ENCODE data around the gene RPL32. TPM values are rescaled to one million over a fixed set of nuclear protein-coding genes. Genes with fewer than 3 reads are reported as not detected.

The RPL32 gene
- total RNA-seq, 8 experiments from 2014 or later = 1,574 to 2,688 (median 1,669) TPM

DNA sequence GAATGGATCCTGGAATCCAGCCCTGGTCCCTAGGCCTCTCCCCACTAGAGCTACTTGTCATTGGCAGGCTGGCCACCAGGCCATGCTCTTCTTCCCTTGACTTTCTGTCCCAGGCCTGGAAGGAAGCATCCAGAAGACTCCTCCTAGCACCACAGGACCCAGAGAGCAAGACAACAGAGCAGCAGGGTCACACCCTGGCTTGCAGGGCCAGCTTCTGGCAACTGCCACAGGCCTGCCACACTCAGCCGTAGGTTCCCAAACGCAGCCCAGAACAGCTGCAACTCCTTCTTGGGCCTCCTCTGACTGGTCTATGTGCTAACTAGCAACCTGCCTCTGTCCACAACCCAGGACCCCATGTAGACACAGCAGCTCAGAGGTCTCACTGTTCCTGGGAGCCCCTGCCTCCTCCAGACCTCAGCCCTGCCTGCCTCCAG lies 36.8 kb upstream of the RPL32 start:
- Histone ChIP-seq H3K27ac (no peak overlapping the region), H3K4me3 (no peak overlapping the region), H3K4me1 (replicated peaks in 1 of 2) (peaks cover 16 to 26% of the 10 kb centered on the region in 2 donors)
- in situ Hi-C loops (cut with MboI; ENCODE audit: low pct_unique_long_range_greater_than_20kb in 2 of 9, low sequenced_read_pairs in 9 of 9, unreplicated experiment in 9 of 9) = no loop called here
- 88% methylated on average over 2 of the region's 2 CpGs; no CpG with 5 or more reads in 9 of the 10 experiments for WGBS, 10 experiments
- ATAC-seq (replicated peaks in 6 of 8) = peak in 1 of 8 experiments; percentile 57

DNA sequence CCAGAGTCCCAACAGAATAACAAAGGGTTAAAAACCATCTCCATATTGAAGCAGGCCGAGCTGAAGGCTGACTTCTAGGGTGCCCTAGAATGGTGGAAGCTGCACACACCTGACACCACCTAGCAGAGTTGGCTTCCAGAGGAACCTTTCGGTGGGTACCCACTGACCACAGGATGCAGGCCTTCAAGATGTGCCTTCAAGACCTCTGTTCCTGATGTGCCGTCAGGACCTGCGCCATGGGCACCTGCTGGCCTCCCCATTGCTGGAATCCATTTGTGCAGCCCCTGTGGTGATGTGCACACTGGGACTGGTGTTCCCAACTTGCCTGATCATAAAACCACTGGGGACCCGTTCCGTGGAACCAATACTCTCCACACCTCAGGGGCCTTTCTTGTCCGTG lies 35.7 kb upstream of the RPL32 start:
- WGBS, 10 experiments = 20 to 100% (median 100%) methylated on average over 1 to 4 of the region's 7 CpGs; no CpG with 5 or more reads in 6 of the 10 experiments
- in situ Hi-C loops (cut with MboI; ENCODE audit: low pct_unique_long_range_greater_than_20kb in 2 of 9, low sequenced_read_pairs in 9 of 9, unreplicated experiment in 9 of 9) = no loop called here
- Histone ChIP-seq H3K4me1 (replicated peaks in 1 of 2) (peaks cover 19 to 29% of the 10 kb centered on the region in 2 donors), H3K4me3 (no peak overlapping the region), H3K27ac (peak overlapping the region in 1 of 2 donors; percentile 41)
- no peak for ATAC-seq (replicated peaks in 6 of 8)

DNA sequence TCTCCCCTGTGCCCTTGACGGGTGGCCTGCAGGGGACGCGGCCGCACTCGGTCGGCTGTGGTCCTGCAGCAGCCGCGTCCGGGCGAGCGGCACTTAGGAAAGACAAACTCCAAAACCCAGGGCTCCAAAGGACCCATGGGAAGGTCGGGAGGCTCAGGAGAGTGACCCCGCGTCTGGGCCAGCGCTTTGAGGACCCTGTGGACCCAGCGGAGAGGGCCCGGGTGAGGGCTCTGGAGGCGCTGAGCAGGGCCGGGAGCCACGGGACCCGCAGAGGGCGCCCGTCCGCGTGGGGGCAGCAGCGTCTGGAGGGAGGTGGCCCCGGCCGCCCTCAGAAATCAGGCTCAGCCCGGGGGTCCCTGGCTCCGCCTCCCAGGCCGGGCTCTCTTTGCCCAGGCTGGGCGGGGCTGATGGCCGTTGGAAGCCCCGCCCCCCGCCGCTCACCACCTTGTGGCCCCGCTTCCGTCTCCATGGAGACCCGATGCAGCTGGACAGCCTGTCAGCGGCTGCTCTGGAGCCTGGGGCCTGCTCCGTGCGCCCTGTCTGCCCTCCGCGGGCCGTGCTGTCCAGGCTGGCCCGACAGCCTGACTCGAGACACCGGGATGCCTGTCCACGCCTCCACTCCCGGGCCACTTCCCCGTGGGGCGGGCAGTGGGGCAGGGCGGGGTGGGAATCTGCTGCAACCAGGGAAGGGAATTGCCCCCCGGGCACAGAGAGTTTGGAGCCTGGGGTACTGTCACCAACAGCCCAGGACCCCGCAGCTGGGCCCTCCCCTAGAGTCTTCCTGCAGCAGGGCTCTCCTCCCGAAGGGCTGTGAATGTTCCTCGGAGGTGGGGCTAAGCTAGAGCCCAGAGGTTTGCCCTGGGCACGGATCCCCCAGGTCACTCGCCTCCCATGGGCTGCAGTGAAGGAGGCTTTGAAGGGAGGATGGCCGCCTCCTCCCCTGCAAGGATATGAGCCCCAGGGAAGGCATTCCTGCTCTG lies 34.8 kb upstream of the RPL32 start:
- WGBS, 10 experiments = 52 to 90% (median 73%) methylated on average over 2 to 9 of the region's 60 CpGs; no CpG with 5 or more reads in 6 of the 10 experiments
- ATAC-seq (replicated peaks in 6 of 8) = peak; percentile 28 to 97 (median 95)
- in situ Hi-C loops (cut with MboI; ENCODE audit: low pct_unique_long_range_greater_than_20kb in 2 of 9, low sequenced_read_pairs in 9 of 9, unreplicated experiment in 9 of 9) = no loop called here
- H3K27ac ChIP-seq = peak overlapping the region in 1 of 2 donors; percentile 41
- H3K4me1 ChIP-seq (replicated peaks in 1 of 2) = peaks cover 24 to 34% of the 10 kb centered on the region in 2 donors
- H3K4me3 ChIP-seq = no peak overlapping the region

DNA sequence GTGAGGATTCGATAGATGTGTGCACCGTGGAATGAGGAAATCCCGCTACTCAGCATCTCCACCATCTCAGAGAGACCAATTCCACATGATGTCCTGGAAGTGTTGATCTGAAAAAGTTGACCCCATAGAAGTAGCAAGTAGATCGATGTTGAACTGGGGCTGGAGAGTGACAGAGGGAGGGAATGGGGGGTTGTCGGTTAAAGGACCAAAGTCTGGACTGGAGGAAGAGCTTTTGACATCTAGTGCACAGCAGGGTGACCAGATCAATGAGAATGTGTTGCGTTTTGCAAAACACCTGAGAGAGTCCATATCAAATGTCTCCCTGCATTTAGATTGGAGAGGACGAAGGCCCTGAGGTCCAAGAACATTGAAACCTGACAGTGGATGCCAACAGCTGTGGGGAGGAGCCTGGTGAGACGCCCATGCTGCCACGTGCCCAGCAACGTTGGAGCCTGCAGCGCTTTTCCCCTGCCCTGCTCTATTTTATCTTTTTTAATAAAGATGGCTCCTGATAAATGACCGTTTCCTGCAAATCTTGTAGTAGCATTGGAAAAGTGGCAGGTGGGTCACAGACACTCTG lies 30.1 kb upstream of the RPL32 start:
- H3K27ac ChIP-seq = no peak overlapping the region
- 39 to 93% (median 81%) methylated on average over 3 to 11 of the region's 12 CpGs; no CpG with 5 or more reads in 2 of the 10 experiments for WGBS, 10 experiments
- in situ Hi-C loops (cut with MboI; ENCODE audit: low pct_unique_long_range_greater_than_20kb in 2 of 9, low sequenced_read_pairs in 9 of 9, unreplicated experiment in 9 of 9) = loop anchor here in 1 of 9 experiments (25.0 kb wide), 1 partner anchor 116 kb away; no protein-coding TSS in a partner anchor

DNA sequence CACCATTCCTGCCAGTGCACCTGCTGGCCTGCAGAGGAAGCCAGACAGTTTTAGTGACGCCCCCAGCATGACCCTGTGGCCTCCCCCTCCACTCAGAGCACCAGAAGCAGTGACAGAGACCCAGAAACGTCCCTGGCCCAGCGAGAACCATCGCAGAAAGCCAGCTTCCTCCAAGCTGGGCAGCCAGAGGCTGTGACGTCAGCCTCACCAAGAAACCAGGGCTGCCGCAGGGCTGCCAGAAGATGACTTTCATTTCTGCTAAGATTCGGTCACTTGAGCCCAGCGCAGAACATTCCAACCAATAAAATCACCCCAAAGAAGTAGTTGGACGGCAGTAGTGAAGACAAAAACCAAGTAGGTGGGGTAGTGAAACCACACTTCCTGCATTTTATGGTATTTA lies 29.6 kb upstream of the RPL32 start:
- in situ Hi-C loops (cut with MboI; ENCODE audit: low pct_unique_long_range_greater_than_20kb in 2 of 9, low sequenced_read_pairs in 9 of 9, unreplicated experiment in 9 of 9) = loop anchor here in 1 of 9 experiments (25.0 kb wide), 1 partner anchor 116 kb away; no protein-coding TSS in a partner anchor
- WGBS, 10 experiments = 0 to 80% (median 66%) methylated on average over 1 to 8 of the region's 9 CpGs; no CpG with 5 or more reads in 4 of the 10 experiments

More for the DNA sequence above, 30.1 kb upstream of the RPL32 start:
- ATAC-seq (replicated peaks in 6 of 8) = peak in 1 of 8 experiments; percentile 6
- Histone ChIP-seq H3K4me1 (replicated peaks in 1 of 2) (peaks cover 36 to 37% of the 10 kb centered on the region in 2 donors), H3K4me3 (no peak overlapping the region)

DNA sequence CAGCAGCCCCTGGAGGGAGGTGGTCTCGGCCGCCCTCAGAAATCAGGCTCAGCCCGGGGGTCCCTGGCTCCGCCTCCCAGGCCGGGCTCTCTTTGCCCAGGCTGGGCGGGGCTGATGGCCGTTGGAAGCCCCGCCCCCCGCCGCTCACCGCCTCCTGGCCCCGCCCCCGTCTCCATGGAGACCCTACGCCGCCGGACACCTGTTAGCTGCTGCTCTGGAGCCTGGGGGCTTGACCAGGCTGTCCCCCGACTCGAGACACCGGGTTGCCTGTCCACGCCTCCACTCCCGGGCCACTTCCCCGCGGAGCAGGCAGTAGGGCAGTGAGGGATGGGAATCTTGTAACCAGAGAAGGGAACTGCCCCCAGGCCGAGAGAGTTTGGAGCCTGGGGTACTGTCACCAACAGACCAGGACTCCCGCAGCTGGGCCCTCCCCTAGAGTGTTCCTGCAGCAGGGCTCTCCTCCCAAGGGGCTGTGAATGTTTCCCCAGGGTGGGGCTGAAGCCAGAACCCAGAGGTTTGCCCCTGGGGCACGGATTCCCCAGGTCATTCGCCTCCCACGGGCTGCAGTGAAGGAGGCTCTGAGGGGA lies 27.8 kb upstream of the RPL32 start:
- Histone ChIP-seq H3K4me3 (peak overlapping the region; percentile 24 to 45 (median 41)), H3K4me1 (replicated peaks in 1 of 2) (peaks cover 21 to 27% of the 10 kb centered on the region in 2 donors), H3K27ac (peak overlapping the region; percentile 82 to 87)
- in situ Hi-C loops (cut with MboI; ENCODE audit: low pct_unique_long_range_greater_than_20kb in 2 of 9, low sequenced_read_pairs in 9 of 9, unreplicated experiment in 9 of 9) = loop anchor here in 1 of 9 experiments (25.0 kb wide), 1 partner anchor 118 kb away; no protein-coding TSS in a partner anchor
- 20 to 80% methylated on average over 1 to 2 of the region's 28 CpGs; no CpG with 5 or more reads in 8 of the 10 experiments for WGBS, 10 experiments
- peak in 7 of 8 experiments; percentile 12 to 71 (median 66) for ATAC-seq (replicated peaks in 6 of 8)

More for the DNA sequence above, 29.6 kb upstream of the RPL32 start:
- Histone ChIP-seq H3K4me3 (no peak overlapping the region), H3K4me1 (replicated peaks in 1 of 2) (peaks cover 32% of the 10 kb centered on the region in 2 donors), H3K27ac (no peak overlapping the region)
- peak in 2 of 8 experiments; percentile 15 to 69 for ATAC-seq (replicated peaks in 6 of 8)

DNA sequence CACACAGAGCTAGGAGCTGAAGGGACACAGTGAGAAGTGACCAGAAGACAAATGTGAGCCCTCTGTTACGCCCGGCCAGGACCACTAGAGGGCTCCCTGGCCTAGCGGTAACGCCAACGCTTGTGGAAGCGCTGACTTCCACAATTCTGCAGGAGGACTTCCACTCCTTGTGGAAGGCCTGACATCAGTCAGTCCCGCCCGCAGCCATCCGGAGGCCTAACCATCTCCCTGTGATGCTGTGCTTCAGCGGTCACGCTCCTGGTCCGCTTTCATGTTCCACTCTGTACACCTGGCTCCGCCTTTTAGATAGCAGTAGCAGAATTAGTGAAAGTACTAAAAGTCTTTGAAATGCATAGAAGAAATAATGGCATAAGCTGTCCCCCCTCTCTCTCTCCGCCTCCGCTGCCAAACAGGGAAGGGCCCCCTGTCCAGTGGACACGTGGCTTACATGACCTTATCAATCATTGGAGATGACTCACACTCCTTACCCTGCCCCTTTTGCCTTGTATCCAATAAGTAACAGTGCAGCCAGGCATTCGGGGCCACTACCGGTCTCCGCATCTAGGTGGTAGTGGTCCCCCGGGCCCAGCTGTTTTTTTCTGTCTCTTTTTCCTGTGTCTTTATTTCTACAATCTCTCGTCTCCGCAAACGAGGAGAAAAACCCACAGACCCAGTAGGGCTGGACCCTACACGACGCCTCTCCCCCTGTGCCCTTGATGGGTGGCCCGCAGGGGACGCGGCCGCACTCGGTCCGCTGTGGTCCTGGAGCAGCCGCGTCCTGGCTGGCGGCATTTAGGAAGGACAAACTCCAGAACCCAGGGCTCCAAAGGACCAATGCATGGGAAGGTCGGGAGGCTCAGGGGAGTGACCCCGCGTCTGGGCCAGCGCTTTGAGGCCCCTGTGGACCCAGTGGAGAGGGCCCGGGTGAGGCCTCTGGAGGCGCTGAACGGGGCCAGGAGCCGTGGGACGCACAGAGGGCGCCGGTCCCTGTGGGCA lies 27.0 kb upstream of the RPL32 start:
- in situ Hi-C loops (cut with MboI; ENCODE audit: low pct_unique_long_range_greater_than_20kb in 2 of 9, low sequenced_read_pairs in 9 of 9, unreplicated experiment in 9 of 9) = loop anchor here in 1 of 9 experiments (25.0 kb wide), 1 partner anchor 119 kb away; no protein-coding TSS in a partner anchor
- peaks cover 21 to 27% of the 10 kb centered on the region in 2 donors for H3K4me1 ChIP-seq (replicated peaks in 1 of 2)
- peak overlapping the region; percentile 82 to 87 for H3K27ac ChIP-seq
- ATAC-seq (replicated peaks in 6 of 8) = peak; percentile 83 to 92 (median 88)
- peak overlapping the region; percentile 24 to 45 (median 41) for H3K4me3 ChIP-seq
- WGBS, 10 experiments = 0 to 24% (median 1%) methylated on average over 1 to 12 of the region's 45 CpGs; no CpG with 5 or more reads in 1 of the 10 experiments

DNA sequence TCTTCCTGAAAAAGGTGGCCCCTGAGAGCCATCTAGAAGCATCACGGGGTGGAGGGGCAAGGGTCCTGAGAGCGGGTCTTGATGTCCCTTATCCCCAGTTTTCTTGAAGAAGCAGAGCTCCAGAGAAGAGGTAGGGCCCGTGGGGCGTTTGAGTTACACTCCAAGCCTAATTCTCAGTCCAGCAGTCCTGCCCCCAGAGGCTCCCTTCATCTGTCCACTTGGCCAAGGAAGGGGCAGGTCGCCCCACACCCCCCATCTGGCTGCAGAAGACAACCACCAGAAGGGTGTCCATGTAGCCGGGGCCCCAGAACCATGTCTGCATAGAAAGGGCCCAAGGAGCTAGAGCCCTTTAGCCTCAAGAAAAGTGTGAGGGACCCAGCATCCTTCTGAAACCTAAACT lies 25.5 kb upstream of the RPL32 start:
- ATAC-seq (replicated peaks in 6 of 8) = no peak
- Histone ChIP-seq H3K4me1 (replicated peaks in 1 of 2) (peaks cover 16 to 24% of the 10 kb centered on the region in 2 donors), H3K4me3 (no peak overlapping the region), H3K27ac (no peak overlapping the region)
- in situ Hi-C loops (cut with MboI; ENCODE audit: low pct_unique_long_range_greater_than_20kb in 2 of 9, low sequenced_read_pairs in 9 of 9, unreplicated experiment in 9 of 9) = loop anchor here in 1 of 9 experiments (25.0 kb wide), 1 partner anchor 120 kb away; no protein-coding TSS in a partner anchor
- 50 to 63% methylated on average over 2 of the region's 6 CpGs; no CpG with 5 or more reads in 8 of the 10 experiments for WGBS, 10 experiments

DNA sequence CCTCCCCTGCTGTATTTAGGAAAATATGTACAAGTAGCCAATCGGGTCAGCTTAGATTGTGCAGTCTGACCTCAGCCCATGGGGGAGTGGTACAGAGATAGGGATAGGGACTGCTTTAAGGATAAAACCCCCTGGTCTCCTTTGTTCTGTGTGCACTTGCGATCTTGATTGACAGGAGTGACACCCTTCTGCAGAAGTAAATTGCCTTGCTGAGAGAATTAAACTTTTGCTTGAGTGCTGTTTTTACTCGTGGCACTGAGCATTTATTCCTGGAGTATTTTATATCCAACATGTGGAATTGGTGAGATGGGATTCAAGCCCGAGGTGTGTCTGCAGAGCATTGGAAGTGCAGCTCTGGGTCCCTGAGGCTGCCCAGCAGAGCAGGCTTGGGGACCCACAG lies 23.9 kb upstream of the RPL32 start:
- Histone ChIP-seq H3K4me1 (replicated peaks in 1 of 2) (peaks cover 12 to 18% of the 10 kb centered on the region in 2 donors), H3K4me3 (no peak overlapping the region), H3K27ac (no peak overlapping the region)
- WGBS, 10 experiments = 20 to 100% (median 66%) methylated on average over 1 to 4 of the region's 4 CpGs; no CpG with 5 or more reads in 2 of the 10 experiments
- in situ Hi-C loops (cut with MboI; ENCODE audit: low pct_unique_long_range_greater_than_20kb in 2 of 9, low sequenced_read_pairs in 9 of 9, unreplicated experiment in 9 of 9) = loop anchor here in 1 of 9 experiments (25.0 kb wide), 1 partner anchor 122 kb away; no protein-coding TSS in a partner anchor
- no peak for ATAC-seq (replicated peaks in 6 of 8)

DNA sequence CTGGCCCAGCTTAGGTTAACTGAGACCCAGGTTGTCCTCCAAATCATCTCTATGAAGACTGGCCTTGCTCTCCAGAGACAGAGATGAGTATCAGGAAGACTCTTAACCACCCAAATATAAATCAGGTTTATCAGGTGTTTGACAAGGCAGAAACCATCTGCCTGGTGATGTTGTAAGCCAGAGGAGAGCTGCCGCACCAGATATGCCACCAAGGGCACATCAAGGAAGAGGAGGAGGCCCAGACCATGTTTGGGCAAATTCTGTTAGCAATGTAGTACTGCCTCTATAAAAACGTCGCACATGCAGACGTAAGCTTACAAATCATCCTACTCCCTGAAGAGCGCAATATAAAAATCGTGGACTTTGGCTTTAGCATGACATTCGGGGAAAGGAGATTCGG lies 21.0 kb upstream of the RPL32 start:
- whole genome bisulfite sequencing, 10 experiments = 77 to 100% (median 87%) methylated on average over 2 to 8 of the region's 8 CpGs
- in situ Hi-C loops (cut with MboI; ENCODE audit: low pct_unique_long_range_greater_than_20kb in 2 of 9, low sequenced_read_pairs in 9 of 9, unreplicated experiment in 9 of 9) = loop anchor here in 1 of 9 experiments (25.0 kb wide), 1 partner anchor 125 kb away; no protein-coding TSS in a partner anchor
- no peak overlapping the region for H3K4me3 ChIP-seq
- ATAC-seq (replicated peaks in 6 of 8) = no peak
- H3K4me1 ChIP-seq (replicated peaks in 1 of 2) = peaks cover 0 to under 1% of the 10 kb centered on the region in 2 donors
- H3K27ac ChIP-seq = no peak overlapping the region

DNA sequence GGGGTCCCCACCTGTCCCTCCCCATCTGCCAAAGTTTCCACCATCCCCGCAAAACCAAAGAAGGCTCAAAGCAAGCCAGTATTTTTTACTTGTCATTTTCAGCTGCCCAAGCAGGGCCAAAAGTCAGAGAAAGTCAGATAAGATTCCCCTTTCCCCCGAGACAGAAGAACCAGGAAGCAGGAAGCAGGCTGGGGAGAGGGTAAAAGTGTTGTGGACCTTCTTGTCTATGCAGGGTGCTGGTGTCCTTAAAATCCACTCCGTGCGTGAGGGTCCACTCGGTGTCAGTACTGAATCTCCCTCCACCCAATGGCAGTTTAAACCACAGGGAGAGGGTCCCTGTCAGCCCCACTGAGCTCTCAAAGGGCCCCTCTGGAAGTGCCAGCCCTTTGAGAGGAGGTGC lies 20.2 kb upstream of the RPL32 start:
- no peak overlapping the region for H3K4me3 ChIP-seq
- ATAC-seq (replicated peaks in 6 of 8) = no peak
- H3K4me1 ChIP-seq (replicated peaks in 1 of 2) = no peaks in the 10 kb centered on the region
- no peak overlapping the region for H3K27ac ChIP-seq
- WGBS, 10 experiments = 40 to 100% (median 76%) methylated on average over 1 to 4 of the region's 5 CpGs; no CpG with 5 or more reads in 4 of the 10 experiments
- in situ Hi-C loops (cut with MboI; ENCODE audit: low pct_unique_long_range_greater_than_20kb in 2 of 9, low sequenced_read_pairs in 9 of 9, unreplicated experiment in 9 of 9) = loop anchor here in 1 of 9 experiments (25.0 kb wide), 1 partner anchor 126 kb away; no protein-coding TSS in a partner anchor
